Muscle layer of duodenum (tissue), 2 donors: Measurements from ENCODE around the gene HCAR3.
"Not testable (repeated sequence)": the region's sequence is repeated elsewhere in the genome, so short reads cannot be mapped to it uniquely, and the experiment has no call there.

Experiments
- H3K27ac ChIP-seq: one replicate; pipeline ENCODE4 v1.7.0; 2013; ENCODE audit warnings: mild to moderate bottlenecking, low read length
- H3K27me3 ChIP-seq: one replicate; pipeline ENCODE4 v1.7.0; 2013; ENCODE audit warnings: low read depth, mild to moderate bottlenecking, control low read depth, low read length
- H3K36me3 ChIP-seq, 2 donors: one replicate each; pipeline ENCODE4 v1.7.0; 2013; ENCODE audit warnings: low read length in 2 of 2, control low read depth in 1 of 2, mild to moderate bottlenecking in 1 of 2; ENCODE audit not compliant: insufficient read depth in 2 of 2, control insufficient read depth in 1 of 2
- H3K4me1 ChIP-seq, 2 donors: one replicate each; pipeline ENCODE4 v1.7.0; 2013; ENCODE audit warnings: low read length in 2 of 2, mild to moderate bottlenecking in 2 of 2, control low read depth in 1 of 2, moderate library complexity in 1 of 2; ENCODE audit not compliant: insufficient read depth in 2 of 2, control insufficient read depth in 1 of 2
- H3K4me3 ChIP-seq, 2 donors: one replicate each; pipeline ENCODE4 v1.7.0; 2013; ENCODE audit warnings: low read length in 2 of 2, low read depth in 1 of 2, mild to moderate bottlenecking in 1 of 2
- H3K9me3 ChIP-seq, 2 donors: one replicate each; pipeline ENCODE4 v1.7.0; 2013; ENCODE audit warnings: low read length in 2 of 2, control low read depth in 1 of 2, mild to moderate bottlenecking in 1 of 2; ENCODE audit not compliant: control insufficient read depth in 1 of 2
- donor health status: healthy.

The HCAR3 gene

DNA sequence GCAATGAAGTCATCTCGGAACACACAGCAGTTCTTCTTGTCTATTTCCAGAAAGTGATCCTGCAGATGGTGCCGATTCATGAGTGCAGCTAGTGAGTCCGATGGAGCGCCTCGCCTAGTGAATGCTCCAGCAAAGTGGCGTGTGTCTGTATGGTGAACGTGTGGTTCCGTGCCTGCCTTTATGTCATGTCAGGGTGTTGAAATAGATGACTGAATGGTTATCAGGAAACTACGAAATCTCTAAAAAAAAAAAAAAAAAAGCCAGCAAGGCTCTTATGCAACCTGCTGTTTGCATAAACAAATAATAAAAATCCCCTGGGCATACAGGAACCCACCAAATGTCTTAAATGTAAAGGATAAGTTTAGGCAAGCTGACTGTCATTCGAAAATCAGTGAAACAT, at the start of gene HCAR3:
TSS of gene HCAR3 (minus strand) at position 154 of the 400 bp plus-strand sequence. CDS start at position 80, 74 bp downstream.
- H3K9me3 ChIP-seq, H3K27ac ChIP-seq, H3K4me3 ChIP-seq, H3K36me3 ChIP-seq, H3K4me1 ChIP-seq, H3K27me3 ChIP-seq: not testable (repeated sequence)

DNA sequence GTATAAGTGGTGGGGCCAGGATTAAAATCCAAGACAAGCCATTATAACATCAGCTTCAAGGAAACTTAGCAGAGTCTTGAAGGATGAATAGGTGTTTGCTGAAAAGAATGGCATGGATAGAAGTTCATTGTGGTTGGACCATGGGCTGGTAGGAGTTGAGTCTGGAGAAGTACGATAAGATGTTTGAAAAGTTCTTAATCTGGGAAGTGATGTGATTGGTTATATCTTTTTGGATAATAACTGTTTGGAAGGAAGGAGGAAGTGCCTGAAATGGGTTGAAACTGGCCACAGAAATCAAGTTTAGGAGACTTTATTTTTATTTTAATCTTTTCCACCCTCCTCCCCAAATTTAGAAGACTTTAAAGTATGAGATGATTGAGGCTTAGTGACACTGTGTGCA, 41.0 kb upstream of the HCAR3 start:
- no peak overlapping the region for H3K27ac ChIP-seq
- no peak overlapping the region for H3K4me3 ChIP-seq
- no peaks in the 10 kb centered on the region for H3K27me3 ChIP-seq
- peaks cover 8 to 11% of the 10 kb centered on the region in 2 donors for H3K4me1 ChIP-seq
- H3K36me3 ChIP-seq: peaks cover 27 to 42% of the 10 kb centered on the region in 2 donors
- no peaks in the 10 kb centered on the region for H3K9me3 ChIP-seq

DNA sequence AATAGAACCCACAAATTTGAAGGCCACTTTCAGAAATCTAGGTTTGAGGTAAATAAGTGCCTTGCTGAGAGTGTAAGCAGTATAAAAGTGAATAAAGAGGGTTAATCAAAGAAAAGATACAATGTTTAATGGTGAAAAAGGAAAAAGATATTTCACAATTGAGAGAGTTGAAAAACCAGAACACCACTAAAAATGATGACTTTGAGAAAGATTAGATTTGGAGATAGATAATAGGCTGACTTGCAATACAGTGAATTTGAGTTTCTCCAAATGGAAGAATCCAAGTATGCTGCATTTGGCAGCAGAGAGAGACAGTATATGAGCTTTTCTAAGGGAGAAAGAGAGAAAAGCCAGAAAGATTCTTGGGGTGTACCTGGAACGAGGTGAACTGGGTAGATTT, 38.2 kb upstream of the HCAR3 start:
- Histone ChIP-seq H3K4me1 (peaks cover 8 to 11% of the 10 kb centered on the region in 2 donors), H3K27me3 (no peaks in the 10 kb centered on the region), H3K4me3 (no peak overlapping the region), H3K36me3 (peaks cover 19 to 27% of the 10 kb centered on the region in 2 donors), H3K27ac (no peak overlapping the region), H3K9me3 (no peaks in the 10 kb centered on the region)

DNA sequence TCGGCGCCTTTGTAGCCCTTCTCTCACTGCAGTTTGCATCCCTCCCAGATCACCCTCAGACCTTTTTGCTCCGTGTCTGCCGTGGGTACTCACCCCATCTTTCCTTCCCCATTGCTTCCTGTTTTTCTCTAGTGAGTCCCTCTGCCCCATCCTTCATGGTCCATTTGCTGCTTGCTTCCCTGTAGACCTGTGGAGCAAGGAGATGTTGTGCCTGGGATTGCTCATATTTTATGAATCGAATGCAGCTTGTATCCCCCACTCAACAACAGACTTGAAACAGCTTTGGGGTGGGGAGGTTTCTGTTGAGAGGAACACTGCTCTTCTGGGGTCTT, 36.7 kb upstream of the HCAR3 start:
- peak overlapping the region; percentile 88 for H3K27ac ChIP-seq
- H3K9me3 ChIP-seq: no peaks in the 10 kb centered on the region
- H3K4me1 ChIP-seq: peaks cover 8 to 11% of the 10 kb centered on the region in 2 donors
- no peaks in the 10 kb centered on the region for H3K27me3 ChIP-seq
- H3K36me3 ChIP-seq: peaks cover 19 to 25% of the 10 kb centered on the region in 2 donors
- peak overlapping the region; percentile 85 to 92 for H3K4me3 ChIP-seq

DNA sequence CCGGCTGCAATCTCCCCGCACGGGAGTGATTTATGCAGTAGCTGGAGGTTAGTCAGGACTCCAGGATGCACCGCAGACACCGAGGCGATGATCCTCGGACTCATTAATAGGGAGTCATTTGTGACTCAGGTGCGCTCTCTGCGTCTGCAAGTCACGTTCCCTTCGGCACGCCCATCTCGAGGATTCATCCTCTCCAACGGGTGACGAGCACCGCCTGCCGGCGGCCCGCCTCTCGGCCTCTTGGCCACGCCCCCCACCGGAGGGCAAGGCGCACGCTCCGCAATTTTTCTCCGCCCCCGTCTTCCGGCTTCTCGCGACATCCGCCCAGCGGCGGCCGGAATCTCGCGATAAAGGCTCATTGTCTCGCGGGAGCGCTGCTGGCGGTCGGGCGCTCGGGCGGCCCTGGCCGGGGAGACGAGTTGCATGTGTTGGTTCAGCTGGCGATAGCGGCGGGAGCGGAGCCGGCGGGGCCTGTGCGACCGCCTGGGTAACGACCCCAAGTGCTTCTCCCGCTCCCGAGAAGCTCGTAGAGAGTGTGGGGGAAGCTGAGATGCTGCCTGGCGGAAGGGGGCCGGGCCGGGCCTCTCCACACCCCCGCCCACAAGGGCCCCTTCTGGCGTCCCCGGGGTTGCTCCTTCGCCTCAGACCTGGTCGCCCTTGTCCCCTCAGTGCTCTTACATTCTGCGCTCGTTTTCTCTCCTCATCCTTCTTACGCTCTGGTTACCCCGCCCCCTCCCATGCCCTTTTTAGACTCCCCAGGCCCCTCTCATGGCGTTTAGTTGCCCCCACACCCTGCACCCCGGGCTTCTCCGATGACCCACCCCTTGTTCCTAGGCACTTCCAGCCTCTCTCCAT, 36.1 kb upstream of the HCAR3 start, which contains the start of gene DENR:
TSS of gene DENR (plus strand) at position 361 of the 855 bp plus-strand sequence. CDS start 878 bp downstream, outside the sequence.
- peak within 1 kb of the TSS; percentile 85 to 92 for H3K4me3 ChIP-seq
- H3K4me1 ChIP-seq: peaks cover 8 to 11% of the 10 kb centered on the region in 2 donors
- no peaks in the 10 kb centered on the region for H3K9me3 ChIP-seq
- H3K27me3 ChIP-seq: no peaks in the 10 kb centered on the region
- H3K27ac ChIP-seq: peak within 1 kb of the TSS; percentile 88
- H3K36me3 ChIP-seq: peaks cover 19% of the 10 kb centered on the region in 2 donors

DNA sequence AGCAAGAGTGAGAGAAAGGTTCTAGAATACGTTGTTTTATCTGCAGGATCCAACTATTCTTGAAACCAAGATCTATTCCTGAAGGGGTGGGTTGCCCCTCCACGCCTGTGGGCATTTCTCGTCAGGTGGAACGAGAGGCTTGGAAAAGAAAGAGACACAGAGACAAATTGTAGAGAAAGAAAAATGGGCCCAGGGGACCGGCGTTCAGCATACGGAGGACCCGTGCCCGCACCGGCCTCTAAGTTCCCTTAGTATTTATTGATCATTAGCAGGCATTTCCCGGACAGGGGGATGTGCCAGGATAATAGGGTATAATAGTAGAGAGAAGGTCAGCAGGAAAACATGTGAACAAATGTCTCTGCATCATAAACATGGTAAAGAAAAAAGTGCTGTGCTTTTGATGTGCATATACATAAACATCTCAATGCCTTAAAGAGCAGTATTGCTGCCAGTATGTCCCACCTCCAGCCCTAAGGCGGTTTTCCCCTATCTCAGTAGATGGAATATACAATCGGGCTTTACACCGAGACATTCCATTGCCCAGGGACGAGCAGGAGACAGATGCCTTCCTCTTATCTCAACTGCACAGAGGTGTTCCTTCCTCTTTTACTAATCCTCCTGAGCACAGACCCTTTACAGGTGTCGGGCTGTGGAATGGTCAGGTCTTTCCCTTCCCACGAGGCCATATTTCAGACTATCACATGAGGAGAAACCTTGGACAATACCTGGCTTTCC, 34.3 kb upstream of the HCAR3 start:
- not testable (repeated sequence) for H3K4me3 ChIP-seq, H3K27me3 ChIP-seq, H3K27ac ChIP-seq, H3K9me3 ChIP-seq
- peaks cover 5 to 11% of the 10 kb centered on the region in 2 donors for H3K36me3 ChIP-seq
- peaks cover 8 to 11% of the 10 kb centered on the region in 2 donors for H3K4me1 ChIP-seq

DNA sequence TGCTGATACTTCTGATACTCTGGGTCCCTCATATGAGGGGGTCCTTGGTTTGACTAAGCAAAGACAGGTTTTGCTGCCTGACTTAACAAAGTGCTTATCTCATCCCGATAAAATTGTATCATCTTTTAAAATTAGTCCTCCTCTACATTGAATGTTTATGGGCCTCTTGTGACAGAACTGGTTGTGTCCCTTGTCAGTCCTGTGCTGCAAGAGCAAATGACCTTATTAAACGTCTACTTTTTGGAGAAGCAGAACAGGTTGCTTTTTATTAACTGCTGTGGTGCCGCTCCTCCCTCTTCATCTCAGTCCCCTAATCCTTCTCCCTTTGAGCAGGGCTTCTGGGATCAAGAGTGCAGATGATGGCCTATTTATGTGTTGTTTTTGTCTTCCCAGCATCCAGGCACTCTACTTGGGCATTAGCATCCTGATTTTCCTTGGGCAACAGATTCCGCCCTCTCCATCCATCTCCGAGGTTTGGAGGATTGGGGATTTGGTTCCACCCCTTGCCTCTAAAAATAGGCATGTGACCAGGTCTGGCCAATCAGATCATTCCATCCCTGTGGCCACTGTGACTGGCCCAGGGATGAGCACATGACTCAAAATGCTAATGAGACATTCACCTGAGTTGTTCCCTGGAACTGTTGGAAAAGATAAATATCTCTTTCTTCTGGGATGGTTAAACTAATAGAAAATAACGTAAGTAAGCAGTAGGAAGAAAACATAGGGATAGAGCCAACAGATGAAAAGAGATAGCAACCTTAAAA, 33.1 kb upstream of the HCAR3 start:
- Histone ChIP-seq H3K27ac (no peak overlapping the region), H3K4me3 (no peak overlapping the region), H3K4me1 (peaks cover 8 to 11% of the 10 kb centered on the region in 2 donors), H3K9me3 (no peaks in the 10 kb centered on the region), H3K36me3 (peaks cover 0 to 4% of the 10 kb centered on the region in 2 donors), H3K27me3 (no peaks in the 10 kb centered on the region)

DNA sequence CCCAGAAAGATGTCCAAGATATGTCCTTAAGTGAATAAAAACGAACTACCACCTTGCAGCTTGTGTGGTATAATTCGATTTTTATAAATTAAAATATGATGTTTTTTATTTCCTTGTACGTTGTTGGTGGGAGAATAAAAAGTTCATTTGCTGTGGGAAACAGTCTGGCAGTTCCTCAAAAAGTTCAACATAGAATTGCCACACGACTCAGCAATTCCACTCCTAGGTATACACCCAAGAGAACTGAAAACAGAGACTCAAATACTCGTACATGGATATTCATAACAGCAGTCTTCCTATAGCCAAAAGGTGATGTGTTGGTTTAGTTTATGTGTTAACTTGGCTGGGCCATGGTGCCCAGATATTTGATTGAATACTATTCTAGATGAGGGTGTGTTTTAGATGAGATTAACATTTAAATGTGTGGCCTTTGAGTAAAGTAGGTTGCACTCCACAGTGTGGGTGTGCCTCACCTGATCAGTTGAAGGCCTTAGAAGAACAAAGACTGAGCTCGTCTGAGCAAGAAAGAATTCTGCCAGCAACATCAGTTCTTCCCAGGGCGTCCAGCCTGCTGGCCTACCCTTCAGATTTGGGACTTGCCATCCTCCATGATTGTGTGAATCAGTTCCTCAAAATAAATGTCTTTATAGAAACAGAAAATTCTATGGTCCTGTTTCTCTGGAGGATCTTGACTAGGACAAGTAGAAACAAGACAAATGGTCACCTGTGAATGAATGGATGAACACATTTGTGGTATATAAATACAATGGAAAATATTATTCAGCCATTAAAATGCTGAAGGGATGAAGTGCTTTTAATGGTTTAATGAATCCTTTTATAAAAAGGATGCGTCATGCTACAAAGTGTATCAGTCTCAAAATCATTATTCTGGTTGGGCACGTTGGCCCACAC, 30.9 kb upstream of the HCAR3 start:
- no peak overlapping the region for H3K4me3 ChIP-seq
- H3K4me1 ChIP-seq: no peaks in the 10 kb centered on the region
- no peak overlapping the region for H3K27ac ChIP-seq
- H3K9me3 ChIP-seq: no peaks in the 10 kb centered on the region
- H3K36me3 ChIP-seq: no peaks in the 10 kb centered on the region
- no peaks in the 10 kb centered on the region for H3K27me3 ChIP-seq

DNA sequence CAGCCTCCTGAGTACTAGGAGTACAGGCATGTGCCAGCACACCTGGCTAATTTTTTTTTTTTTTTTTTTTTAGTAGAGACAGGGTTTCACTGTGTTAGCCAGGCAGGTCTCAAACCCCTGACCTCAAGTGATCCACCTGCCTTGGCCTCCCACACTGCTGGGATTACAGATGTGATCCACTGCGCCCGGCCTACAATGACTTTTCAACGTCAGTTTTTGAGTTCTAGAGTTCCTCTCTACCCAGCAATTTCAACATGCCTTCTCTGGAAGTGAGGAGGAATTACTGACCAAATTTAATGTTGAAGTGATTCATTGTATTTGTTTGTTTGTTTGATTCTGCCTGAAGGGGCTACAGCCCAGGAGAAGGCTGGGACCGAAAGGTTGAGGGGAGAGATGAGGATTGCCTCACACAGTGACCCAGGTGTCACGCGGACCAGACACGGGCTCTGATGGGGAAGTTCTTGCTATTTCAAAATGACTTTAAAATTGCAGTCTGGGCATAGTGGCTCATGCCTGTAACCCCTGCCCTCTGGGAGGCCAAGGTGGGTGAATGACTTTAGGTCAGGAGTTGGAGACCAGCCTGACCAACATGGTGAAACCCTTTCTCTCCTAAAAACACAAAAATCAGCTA, 27.4 kb upstream of the HCAR3 start:
- H3K4me1 ChIP-seq: no peaks in the 10 kb centered on the region
- H3K9me3 ChIP-seq: no peaks in the 10 kb centered on the region
- no peak overlapping the region for H3K27ac ChIP-seq
- no peak overlapping the region for H3K4me3 ChIP-seq
- no peaks in the 10 kb centered on the region for H3K27me3 ChIP-seq
- no peaks in the 10 kb centered on the region for H3K36me3 ChIP-seq

DNA sequence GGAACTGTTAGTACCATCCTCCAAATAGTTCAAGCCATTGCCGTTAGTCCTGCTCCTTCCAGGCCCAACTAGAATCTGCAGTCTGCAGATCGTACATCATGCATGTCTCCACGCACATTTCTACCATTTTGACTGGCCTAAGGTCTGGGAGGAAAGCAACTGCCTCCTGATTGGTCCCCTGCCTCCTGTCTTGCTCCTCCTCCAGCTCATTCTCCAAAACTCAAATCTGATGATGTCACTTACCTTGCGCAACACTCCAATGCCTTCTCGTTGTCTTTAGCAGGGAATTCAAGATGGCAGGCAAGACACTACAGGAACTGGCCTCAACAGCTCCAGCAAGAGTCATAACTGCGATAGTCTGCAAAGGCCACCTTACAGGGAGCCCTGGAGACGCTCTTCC, 23.7 kb upstream of the HCAR3 start:
- H3K9me3 ChIP-seq: no peaks in the 10 kb centered on the region
- H3K36me3 ChIP-seq: no peaks in the 10 kb centered on the region
- H3K4me1 ChIP-seq: no peaks in the 10 kb centered on the region
- no peak overlapping the region for H3K4me3 ChIP-seq
- H3K27me3 ChIP-seq: no peaks in the 10 kb centered on the region
- no peak overlapping the region for H3K27ac ChIP-seq
